NCI-H748 (cell line): ENCODE results near the gene GAK.

Experiments
- DNase-seq: peaks from one replicate; lab custom pipeline; 2025; ENCODE audit not compliant: unreplicated experiment; lab: John Stamatoyannopoulos, UW

Gene GAK

DNA sequence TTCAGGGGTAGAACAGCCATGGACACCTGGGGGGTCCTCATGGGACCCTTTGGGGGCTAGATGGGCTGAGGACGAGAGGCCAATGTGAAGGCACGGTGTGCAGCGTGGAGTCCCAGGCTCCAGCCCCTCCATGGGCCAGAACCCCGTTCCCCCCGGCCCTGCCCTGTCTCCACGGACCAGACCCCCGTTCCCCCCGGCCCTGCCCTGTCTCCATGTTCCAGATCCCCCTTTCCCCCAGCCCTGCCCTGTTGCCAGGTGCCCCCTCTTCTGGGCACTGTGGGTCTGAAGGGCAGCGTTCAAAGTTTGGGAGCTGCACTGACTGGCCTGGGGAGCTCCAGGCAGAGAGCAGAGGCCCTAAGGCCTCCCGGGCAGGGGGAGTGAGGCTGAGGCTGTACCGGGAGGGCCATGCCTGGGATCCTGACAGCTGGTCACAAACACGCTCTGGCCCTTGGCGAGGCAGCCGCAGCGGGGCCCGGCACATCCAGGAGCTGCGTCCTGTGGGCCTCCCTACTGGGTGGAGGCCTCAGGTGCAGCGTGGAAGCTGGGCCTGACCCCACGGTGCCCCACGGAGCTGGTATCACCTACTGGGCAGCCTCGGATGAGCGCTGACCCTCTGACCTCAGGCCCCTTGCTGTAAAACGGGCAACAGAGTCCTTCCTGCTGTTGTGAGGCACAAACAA is 32.4 kb upstream of the GAK start:
- no peak for DNase-seq

DNA sequence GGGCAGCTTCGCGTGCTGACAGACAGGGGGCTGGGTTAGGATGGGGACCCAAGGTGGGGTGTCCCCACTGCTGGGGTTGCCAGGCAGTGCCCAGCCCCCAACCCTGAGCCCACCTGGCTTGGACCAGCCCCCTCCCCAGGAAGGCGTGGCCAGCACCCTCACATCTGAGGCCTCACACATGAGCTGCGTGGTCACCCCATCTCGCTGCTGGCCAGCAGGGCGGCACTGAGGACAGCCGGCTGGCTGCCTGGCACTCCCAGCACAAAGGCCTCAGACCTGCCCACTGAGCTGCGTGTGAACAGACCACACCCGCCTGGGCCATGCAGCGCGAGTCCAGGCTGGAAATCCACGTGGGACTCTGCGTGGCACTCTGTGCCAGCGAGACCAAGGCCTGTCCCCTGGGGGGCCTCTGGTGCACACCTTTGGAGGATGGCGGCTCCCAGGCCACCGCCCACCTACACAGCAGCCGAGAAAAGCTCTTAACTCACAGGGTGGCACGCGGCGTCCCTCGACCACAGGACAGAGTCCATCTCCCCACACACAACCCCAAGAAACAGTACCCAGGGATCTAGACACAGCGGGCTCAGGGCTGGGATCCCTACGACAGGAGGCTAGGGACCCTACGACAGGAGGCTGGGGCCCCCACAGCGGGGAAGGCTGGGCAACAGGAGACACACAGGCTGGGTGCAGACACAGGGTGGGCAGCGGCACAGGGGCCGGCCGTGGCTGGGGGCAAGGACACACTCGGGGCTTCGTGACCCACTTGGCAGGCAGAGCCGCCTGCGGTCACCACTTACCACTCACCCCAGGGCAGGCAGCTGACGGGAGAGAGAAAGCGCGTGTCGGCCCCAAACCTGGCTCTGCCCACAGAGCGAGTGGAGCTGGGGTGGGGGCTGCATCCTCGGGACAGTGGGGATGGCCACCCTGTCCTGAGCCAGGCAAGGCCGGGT is 31.4 kb upstream of the GAK start:
- DNase-seq, result no peak

DNA sequence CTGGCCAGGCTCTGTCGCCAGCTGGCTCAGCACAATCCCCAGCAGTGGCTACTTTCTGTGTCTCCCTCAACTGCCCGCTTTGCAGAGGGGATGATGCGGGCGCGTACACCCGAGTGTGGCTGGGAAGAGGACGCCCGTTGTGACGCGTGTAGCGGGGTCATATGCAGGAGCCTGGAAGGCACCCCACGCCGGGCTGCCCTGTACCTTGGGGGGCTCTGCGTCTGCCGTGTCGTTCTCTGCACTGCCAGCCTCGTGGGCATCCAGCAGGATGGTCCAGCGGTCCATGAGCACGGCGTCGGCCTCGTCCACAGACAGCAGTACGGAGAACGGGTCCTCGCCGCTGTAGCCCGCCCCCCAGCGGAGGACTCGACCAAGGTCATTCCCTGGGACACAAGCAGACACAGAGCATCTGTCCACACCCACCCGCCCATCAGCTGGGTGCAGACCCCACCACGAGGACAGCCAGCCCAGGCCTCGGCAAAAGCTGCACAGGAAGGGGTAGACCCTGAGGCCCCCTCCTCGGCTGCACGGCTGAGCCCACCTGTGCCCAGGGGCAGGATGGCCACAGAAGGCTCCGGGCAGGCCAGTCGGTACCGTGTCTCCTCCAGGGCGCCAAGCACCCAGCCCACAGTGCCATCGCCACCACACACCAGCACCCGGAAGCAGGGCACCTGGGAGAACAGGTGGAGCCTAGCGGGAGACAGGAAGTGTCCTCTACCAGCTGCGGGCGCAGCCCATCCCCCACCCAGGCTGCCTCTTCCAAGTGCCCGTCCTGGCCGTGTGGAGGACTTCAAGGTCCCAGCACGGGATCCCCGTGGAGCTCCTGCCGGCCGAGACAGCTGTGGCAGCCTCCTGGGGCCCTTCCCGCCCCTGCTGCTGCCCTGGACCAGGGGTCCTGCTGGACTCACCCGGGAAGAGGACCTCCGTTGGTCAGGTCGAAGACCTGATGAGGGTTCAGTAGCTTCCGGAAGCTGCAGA is 30.4 kb upstream of the GAK start:
- no peak for DNase-seq

DNA sequence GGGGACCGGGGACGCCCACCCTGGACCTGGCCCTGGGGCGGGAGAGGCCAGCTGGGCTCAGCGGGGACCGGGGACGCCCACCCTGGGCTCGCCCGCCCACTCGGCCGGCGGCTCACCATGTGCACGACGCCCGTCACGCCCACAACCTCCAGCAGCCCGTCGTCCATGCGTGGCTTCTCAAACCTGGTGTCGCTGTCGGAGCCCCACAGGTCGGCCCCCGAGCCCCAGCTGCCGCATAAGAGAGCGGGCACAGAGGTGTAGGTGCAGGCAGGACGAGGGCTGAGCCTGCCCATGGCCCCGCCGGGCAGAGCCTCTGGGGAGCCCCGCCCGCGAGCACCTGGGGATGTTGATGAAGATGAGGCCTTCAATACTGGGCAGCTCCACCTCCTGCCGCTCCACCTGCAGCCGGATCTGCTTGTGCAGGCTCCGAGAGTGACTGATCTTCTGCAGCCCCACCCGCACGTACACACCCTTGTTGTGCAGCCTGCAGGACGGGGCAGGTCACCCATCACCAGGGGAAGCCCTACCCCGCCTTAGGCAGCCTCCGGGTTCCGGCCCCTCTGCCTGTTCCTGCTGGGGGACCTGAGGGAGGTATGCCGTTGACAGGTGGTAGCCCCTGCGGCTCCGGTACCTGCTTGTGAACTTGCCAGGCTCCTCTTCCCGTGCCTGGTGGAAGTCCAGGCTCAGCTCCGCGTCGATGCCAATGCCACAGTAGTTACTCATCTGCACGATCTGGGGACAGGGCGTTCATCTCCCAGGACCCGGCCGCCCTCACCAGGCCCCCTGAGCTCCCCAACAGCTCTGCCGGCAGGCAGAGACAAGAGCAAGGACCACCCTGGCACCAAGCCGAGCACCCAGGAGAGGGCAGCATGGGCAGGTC is 29.5 kb upstream of the GAK start:
- DNase-seq, result no peak

DNA sequence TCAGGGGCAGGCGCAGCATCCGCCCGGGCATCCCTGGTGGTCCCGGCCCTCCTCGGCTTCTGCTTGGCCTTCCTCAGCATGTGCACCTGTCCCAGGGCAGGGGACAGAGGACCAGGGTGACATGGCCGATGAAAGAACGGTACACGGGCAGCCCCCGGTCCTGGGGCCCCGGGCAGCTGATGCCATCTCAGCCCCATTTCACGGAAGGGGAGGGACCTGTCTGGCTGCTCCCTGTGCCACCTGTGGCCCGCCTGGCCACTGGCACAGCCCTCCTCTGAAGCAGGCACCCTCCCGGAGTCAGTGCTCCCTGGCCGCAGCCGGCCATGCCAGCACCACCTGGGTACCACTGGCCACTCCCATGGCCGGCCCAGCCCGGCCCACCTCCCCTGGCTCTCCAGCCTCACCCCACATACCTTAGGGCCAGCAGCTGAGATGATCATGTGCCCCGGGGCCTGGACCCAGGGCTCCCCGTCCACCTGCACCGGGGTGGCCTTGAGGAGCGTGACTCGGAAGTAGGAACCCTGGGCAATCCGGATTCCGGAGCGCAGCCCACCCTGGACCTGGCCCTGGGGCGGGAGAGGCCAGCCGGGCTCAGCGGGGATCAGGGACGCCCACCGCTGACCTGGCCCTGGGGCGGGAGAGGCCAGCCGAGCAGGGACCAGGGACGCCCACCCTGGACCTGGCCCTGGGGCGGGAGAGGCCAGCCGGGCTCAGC is 28.7 kb upstream of the GAK start:
- no peak for DNase-seq

DNA sequence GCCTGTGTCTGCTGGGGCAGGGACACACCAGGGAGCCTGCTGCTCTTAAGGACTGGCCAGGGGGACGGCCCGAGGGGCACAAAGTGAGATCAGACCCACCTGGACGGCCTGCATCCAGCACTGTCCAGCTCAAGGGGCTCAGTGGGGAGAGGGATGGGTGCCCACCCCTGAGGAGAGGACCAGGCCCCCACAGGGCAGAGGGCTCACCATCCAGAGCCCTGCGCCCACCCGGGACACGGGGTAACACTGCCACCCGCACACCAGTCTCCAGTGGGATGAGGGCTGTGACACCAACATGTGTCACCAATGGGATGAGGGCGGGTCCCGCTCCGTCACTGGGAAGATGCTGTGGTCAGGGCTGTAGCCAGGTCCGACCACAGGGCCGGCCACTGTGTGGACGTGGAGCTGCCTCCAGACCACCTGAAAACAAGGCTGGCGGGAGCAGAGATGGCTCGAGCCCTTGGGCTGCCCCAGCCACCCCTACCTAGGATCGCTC is 28.1 kb upstream of the GAK start:
- DNase-seq, result no peak

DNA sequence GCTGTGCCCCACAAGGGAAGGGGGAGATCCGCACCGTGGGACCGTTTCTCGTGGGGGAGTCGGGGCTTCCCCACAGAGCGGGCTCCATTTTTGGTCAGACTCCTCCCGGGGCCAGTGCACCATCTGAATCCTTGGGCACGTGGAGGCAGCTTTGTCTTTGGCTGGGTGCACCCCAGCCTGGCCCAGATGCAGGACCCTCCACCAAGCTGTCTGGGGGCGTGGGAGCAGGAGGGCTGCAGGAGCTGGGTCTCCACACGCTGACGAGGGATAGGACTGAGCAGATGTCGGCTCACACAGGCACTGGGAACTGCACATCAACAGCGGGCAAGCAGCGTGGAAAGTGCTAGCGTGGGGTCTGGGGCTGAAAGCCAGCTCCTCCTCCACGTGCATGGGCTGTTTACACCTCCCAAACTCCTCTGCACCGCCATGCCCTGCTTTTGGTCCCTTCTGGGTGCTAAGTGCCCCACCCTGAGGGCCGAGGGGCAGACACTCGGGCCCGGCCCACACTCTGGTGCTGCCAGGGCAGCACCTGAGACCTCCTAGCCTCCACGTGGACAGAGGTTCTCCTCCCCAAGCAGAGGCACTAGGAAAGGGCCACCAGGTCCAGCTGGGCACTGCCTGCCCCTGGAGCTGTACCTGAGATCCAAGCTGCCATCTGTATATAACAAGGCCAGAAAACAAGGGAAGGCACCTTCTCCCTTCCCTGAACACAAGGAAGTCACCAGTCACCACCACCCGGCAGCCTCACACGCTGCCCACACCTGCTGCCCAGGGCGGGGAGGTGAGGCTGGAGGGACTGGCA is 27.4 kb upstream of the GAK start:
- no peak for DNase-seq

DNA sequence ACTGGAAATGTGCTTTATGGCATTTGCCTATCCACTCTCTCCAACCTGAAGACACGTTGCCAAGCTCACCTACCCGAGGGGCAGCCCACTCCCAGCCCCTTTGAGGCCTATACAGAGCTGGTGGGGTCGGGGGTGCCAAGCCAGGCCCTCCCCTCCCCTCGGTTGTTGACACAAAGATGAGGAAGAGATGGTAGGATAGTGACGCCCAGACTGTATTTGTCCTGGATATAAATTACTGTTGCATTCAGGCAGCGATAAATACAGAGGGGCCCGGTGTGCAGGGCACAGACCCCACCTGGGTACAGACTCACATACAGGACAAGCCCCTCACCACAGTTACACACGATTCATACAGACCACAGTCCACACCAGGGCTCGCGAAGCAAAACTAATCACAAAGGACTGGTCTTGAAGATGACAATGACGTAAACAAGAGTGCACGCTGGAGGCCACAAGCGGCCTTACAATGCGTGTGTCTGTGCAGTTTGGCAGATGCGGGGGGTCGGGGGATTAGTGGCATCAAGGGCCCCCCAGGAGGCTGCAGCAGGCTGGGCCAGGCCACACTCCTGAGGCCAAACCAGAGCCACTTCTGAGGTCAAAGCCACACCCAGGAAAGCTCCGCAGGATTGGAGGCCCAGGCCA is 26.7 kb upstream of the GAK start:
- no peak for DNase-seq

DNA sequence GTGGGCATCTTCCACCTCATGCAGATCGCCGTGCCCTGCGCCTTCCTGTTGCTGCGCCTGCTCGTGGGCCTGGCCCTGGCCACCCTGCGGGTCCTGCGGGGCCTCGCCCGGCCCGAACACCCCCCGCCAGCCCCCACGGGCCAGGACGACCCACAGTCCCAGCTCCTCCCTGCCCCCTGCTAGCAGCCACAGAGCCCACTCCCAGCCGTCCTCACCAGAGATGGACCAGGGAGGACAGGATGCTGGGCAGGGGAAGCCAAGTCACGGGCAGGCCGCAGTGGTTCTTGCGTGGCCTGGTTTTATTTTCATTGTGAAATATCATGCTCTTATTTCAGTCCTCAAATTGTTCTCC is 26.2 kb upstream of the GAK start:
- no peak for DNase-seq

DNA sequence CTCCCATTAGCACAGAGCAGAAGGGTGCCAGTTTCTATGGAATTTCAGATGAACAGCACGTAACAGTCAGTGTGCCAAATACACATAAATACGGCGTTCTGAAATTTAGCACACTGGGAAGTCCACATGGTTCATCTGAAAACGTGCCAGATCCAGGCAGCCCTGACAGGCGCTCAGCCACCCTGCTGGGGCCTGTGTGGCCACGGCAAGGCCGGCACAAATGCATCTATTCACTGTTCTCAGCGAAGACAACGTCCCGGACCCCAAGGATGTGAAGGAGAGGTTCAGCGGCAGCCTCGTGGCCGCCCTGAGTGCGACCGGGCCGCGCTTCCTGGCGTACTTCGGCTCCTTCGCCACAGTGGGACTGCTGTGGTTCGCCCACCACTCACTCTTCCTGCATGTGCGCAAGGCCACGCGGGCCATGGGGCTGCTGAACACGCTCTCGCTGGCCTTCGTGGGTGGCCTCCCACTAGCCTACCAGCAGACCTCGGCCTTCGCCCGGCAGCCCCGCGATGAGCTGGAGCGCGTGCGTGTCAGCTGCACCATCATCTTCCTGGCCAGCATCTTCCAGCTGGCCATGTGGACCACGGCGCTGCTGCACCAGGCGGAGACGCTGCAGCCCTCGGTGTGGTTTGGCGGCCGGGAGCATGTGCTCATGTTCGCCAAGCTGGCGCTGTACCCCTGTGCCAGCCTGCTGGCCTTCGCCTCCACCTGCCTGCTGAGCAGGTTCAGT is 25.6 kb upstream of the GAK start:
- DNase-seq, result no peak

DNA sequence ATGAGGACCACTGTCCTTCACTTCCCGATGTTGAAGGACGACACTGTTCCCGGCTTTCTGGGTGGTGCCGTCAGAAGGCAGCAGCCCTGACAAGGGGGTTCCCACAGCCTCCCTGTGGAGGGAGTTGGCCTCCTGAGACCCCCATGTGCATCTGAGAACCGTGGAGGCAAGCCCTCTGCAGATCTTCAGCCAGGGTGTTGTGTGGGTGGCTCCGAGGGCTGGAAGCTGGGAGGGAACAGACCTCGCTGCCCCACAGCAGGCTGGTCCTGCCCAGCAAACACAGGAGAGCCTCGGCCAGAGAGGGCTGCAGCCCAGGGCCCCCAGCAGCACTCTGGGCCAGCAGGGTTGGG is 25.1 kb upstream of the GAK start:
- DNase-seq, result no peak

DNA sequence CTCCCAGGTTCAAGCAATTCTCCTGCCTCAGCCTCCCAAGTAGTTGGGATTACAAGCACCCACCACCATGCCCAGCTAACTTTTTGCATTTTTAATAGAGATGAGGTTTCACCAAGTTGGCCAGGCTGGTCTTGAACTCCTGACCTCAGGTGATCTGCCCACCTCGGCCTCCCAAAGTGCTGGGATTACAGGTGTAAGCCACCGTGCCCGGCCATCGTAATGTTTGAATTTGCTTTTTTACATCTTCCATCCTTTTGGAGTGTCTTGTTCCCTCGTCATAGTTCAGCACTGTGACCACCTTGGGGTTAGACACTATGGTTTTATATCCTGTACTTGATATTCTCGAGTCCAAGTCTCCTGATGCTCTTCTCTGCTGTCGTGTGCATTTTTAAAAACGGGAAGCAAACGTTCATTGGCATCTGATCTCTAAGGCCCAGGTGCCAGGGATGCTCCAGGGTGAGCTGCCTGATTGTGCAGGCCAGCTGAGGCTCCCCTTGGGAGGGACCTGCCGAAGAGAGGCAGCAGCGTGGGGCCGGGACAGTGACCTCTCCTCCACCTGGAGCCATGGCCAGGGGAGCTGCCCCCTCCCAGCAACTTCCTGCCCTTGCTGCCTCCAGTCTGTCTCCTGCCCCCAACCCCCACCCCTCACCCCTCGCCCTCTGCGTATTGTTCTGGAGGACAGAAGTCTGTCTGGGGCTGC is 24.6 kb upstream of the GAK start:
- no peak for DNase-seq

DNA sequence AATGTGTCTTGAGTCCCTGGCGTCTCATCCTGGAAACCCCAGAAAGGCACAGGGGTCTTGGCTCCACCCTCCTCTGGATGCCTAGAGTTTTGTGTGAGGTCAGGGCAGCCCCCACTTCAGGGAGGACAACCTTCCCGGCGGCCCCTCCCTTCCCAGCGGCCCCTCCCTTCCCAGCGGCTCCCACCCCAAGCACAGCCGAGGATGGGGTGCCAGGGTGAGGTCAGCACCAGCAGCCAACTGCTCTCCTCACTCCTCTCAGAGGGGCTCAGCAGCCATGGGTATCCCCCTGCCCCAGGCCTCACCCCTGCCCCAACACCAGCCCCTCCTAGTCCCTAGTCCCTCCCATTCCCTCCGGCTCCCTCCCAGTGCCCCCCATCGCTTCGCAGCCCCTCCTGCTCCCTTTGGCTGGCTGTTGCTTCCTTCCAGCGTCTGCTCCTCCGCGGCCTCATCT is 23.8 kb upstream of the GAK start:
- no peak for DNase-seq

DNA sequence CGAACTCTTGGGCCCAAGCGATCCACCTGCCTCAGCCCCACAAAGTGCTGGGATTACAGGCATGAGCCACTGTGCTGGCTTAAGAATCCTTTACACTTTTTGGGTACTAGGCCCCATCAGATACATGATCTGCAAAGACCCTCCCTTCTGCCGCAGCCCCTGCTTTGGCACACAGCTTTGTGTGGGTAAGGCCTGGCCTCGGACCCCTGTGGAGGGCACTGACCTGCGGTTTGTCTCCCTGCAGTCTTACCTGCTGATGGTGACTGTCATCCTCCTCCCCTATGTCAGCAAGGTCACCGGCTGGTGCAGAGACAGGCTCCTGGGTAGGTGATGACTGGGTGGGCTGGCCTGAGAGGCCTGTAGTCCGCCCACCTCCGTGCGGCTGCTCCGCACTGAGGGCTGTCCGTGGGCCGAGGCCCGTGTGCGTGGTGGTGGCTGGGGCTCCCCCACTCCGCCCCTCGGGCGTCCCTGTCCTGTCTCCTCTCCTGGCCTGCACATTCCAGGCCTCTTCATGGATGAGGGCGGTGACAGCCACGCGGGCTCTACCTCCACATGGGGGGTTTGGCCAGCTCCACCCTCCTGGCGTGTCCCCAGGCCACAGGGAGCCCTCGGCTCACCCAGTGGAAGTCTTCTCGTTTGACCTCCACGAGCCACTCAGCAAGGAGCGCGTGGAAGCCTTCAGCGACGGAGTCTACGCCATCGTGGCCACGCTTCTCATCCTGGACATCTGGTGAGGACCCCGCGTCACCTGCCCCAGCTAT is 23.2 kb upstream of the GAK start:
- no peak for DNase-seq

DNA sequence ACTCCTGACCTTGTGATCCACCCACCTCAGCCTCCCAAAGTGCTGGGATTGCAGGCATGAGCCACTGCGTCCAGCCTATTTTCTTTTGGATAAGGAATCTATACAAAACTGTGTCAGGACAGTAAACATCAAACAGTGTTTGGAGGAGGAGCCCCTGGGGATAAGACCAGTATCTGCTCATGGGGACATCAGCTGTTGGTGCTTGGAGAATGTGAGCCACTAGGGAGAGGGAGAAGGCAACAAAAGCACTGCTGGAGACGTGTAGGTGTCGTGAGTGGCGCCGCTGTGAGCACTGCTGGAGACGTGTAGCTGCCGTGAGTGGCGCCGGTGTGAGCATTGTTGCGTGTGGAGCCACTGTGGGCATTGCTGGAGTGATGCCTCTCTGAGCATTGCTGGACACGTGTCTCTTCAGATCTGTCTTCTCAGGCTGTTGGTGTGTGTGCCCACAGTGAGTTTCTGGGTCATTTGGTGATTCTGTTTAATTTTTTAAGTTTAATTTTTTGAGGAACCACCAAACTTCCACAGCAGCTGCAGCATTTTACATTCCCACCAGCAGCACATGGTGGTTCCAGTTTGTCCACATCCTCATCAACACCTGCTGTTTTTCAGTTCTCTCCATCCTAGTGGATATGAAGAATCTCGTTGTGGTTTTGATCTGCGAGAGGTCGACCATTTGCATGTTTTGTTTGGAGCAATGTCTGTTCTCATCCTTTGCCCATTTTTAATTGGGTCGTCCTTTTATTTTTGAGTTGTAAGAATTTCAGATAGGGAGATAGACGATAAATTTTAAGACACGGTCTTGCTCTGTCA is 22.3 kb upstream of the GAK start:
- DNase-seq, result no peak

DNA sequence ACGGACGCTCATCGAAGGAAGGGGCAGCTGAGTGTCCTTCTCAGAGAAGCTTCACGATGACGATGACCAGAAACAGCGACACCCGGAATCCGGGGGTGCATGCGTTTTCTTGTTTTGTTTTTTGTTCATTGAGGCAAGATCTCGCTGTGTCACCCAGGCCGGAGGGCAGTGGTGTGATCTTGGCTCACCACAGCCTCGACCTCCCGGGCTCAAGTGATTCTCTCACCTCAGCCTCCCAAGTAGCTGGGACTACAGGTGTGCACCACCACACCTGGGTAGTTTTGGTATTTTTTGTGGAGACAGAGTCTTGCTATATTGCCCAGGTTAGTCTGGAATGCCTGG is 21.4 kb upstream of the GAK start:
- DNase-seq, result no peak
